PC-9 (cell line): ENCODE measurements around the gene NMNAT3. TPM values are rescaled to one million over a fixed set of nuclear protein-coding genes. Genes with fewer than 3 reads are reported as not detected.

Experiments
- BruUV-seq: library from RNA; stranded (reverse); fragments of 400-500 nt; replicated peaks from 2 replicates; lab custom pipeline; 2021; lab: Mats Ljungman, UMichigan
- CTCF ChIA-PET: fragments of 300-600 bp; sonication (Branson Sonifier 250); formaldehyde crosslinking; loops from one replicate; lab custom pipeline; 2022; ENCODE audit warnings: antibody characterized with exemption; lab: Charles Lee
- POLR2A ChIA-PET: fragments of 300-600 bp; sonication (Branson Sonifier 250); formaldehyde crosslinking; loops from one replicate; lab custom pipeline; 2022; ENCODE audit warnings: antibody characterized with exemption; ENCODE audit not compliant: unreplicated experiment; lab: Charles Lee
- DNase-seq, 2 experiments: peaks; one replicate each; pipeline versions ENCODE4 v3.0.0 to v3.0.0-alpha.2; 2015 to 2022; ENCODE audit warnings: mixed read lengths in 1 of 2
- H2AFZ ChIP-seq: fragments of 200-600 bp; sonication (generic); 2 replicates; pipeline ENCODE4 v1.8.1; 2017; ENCODE audit warnings: antibody characterized with exemption
- H3F3A ChIP-seq: fragments of 200-600 bp; sonication (generic); 2 replicates; pipeline ENCODE4 v1.8.1; 2017; ENCODE audit warnings: antibody characterized with exemption, mild to moderate bottlenecking, low read depth; ENCODE audit not compliant: insufficient read depth
- H3K27ac ChIP-seq: fragments of 200-600 bp; sonication (generic); 2 replicates; pipeline ENCODE4 v1.6.1; 2016; ENCODE audit warnings: mixed run types
- H3K27me3 ChIP-seq: fragments of 200-600 bp; sonication (generic); 2 replicates; pipeline ENCODE4 v1.6.1; 2016; ENCODE audit warnings: low read depth, mixed run types; ENCODE audit not compliant: insufficient read depth
- H3K36me3 ChIP-seq: fragments of 200-600 bp; sonication (generic); 2 replicates; pipeline ENCODE4 v1.6.1; 2016; ENCODE audit warnings: low read depth, mixed run types
- H3K4me1 ChIP-seq: fragments of 200-600 bp; sonication (generic); replicated peaks from 2 replicates; pipeline ENCODE4 v1.6.1; 2016; ENCODE audit warnings: mixed run types; ENCODE audit not compliant: insufficient read depth
- H3K4me2 ChIP-seq: fragments of 200-600 bp; sonication (generic); 2 replicates; pipeline ENCODE4 v1.6.1; 2017; ENCODE audit warnings: mixed run types
- H3K4me3 ChIP-seq: fragments of 200-600 bp; sonication (generic); 2 replicates; pipeline ENCODE4 v1.6.1; 2016; ENCODE audit warnings: mixed run types
- H3K79me2 ChIP-seq: fragments of 200-600 bp; sonication (generic); 2 replicates; pipeline ENCODE4 v1.6.1; 2017; ENCODE audit warnings: low read depth, mixed run types
- H3K9me2 ChIP-seq: fragments of 200-600 bp; sonication (generic); 2 replicates; pipeline ENCODE4 v1.8.1; 2017; ENCODE audit warnings: mild to moderate bottlenecking; ENCODE audit not compliant: insufficient read depth
- H3K9me3 ChIP-seq: fragments of 200-600 bp; sonication (generic); 2 replicates; pipeline ENCODE4 v1.8.1; 2016; ENCODE audit warnings: low read depth; ENCODE audit not compliant: insufficient read depth
- H4K20me1 ChIP-seq: fragments of 200-600 bp; sonication (generic); 2 replicates; pipeline ENCODE4 v1.8.1; 2017; ENCODE audit not compliant: insufficient read depth
- CTCF ChIP-seq: fragments of 200-600 bp; sonication (generic); conservative IDR thresholded peaks from 2 replicates; pipeline ENCODE4 v1.6.1; 2017; ENCODE audit warnings: mixed run types, antibody characterized with exemption, mild to moderate bottlenecking, moderate library complexity
- EZH2 ChIP-seq: fragments of 200-600 bp; sonication (generic); IDR thresholded peaks from 2 replicates; pipeline ENCODE4 v1.8.0; 2017; ENCODE audit warnings: antibody characterized with exemption, low read depth
- intact Hi-C: fragments of 100-400 bp; cut with micrococcal nuclease; formaldehyde crosslinking; loops from one replicate; pipeline ENCODE4 v1.10.0; 2022; ENCODE audit not compliant: unreplicated experiment
- total RNA-seq: library from RNA; stranded (reverse); gene quantifications from 2 replicates; pipeline ENCODE4 v1.2.3, GENCODE V29; 2021

Gene NMNAT3
- total RNA-seq, 1 experiment from 2014 or later: 1.6 TPM

GRCh38 chr3:139659511-139659910, 18.3 kb downstream of the NMNAT3 start:
- TF ChIP-seq CTCF (no peak), EZH2 (no peak)
- Histone ChIP-seq H4K20me1 (no peaks in the 10 kb centered on the region), H3K27me3 (no peaks in the 10 kb centered on the region), H3K4me2 (no peak overlapping the region), H3K9me2 (no peaks in the 10 kb centered on the region), H3K36me3 (no peaks in the 10 kb centered on the region), H3F3A (peaks cover 5% of the 10 kb centered on the region; the same call in 1 of the 2 replicates), H3K79me2 (no peaks in the 10 kb centered on the region), H3K4me1 (no peaks in the 10 kb centered on the region), H3K4me3 (no peak overlapping the region), H3K27ac (no peak overlapping the region), H2AFZ (no peak overlapping the region), H3K9me3 (no peaks in the 10 kb centered on the region)
- BruUV-seq: no TSS peak
- ChIA-PET POLR2A (no interaction called here), CTCF (no interaction called here)
- intact Hi-C loops: no loop called here
- DNase-seq: no peak

GRCh38 chr3:139657936-139658335, 19.8 kb downstream of the NMNAT3 start:
- BruUV-seq: no TSS peak
- POLR2A ChIA-PET: no interaction called here
- no peaks in the 10 kb centered on the region for H3K79me2 ChIP-seq

GRCh38 chr3:139657434-139657833, 20.3 kb downstream of the NMNAT3 start:
- intact Hi-C loops: no loop called here
- Histone ChIP-seq H4K20me1 (no peaks in the 10 kb centered on the region), H3K4me2 (no peak overlapping the region), H3K27ac (no peak overlapping the region), H3K4me3 (no peak overlapping the region), H3K9me3 (no peaks in the 10 kb centered on the region), H3K9me2 (no peaks in the 10 kb centered on the region), H3F3A (peaks cover 5% of the 10 kb centered on the region; the same call in 1 of the 2 replicates), H3K4me1 (no peaks in the 10 kb centered on the region), H2AFZ (no peak overlapping the region), H3K79me2 (no peaks in the 10 kb centered on the region), H3K36me3 (no peaks in the 10 kb centered on the region), H3K27me3 (no peaks in the 10 kb centered on the region)
- BruUV-seq: no TSS peak
- TF ChIP-seq CTCF (no peak), EZH2 (no peak)
- ChIA-PET CTCF (no interaction called here), POLR2A (no interaction called here)
- DNase-seq: no peak

More at GRCh38 chr3:139657936-139658335, 19.8 kb downstream of the NMNAT3 start:
- Histone ChIP-seq H3F3A (peaks cover 5% of the 10 kb centered on the region; the same call in 1 of the 2 replicates), H3K27ac (no peak overlapping the region), H3K9me3 (no peaks in the 10 kb centered on the region), H3K27me3 (no peaks in the 10 kb centered on the region), H3K36me3 (no peaks in the 10 kb centered on the region), H3K4me1 (no peaks in the 10 kb centered on the region), H3K4me2 (no peak overlapping the region), H2AFZ (no peak overlapping the region), H3K9me2 (no peaks in the 10 kb centered on the region), H4K20me1 (no peaks in the 10 kb centered on the region), H3K4me3 (no peak overlapping the region)
- intact Hi-C loops: no loop called here
- no peak for DNase-seq
- CTCF ChIA-PET: no interaction called here
- no peak for TF ChIP-seq EZH2
- no peak for TF ChIP-seq CTCF
